GM20000 (cell line): ENCODE results near the gene ARHGAP24.

Experiments
- DNase-seq: peaks from one replicate; pipeline ENCODE4 v3.0.0; 2012; ENCODE audit warnings: low spot score
- CTCF ChIP-seq: IDR thresholded peaks from 2 replicates; pipeline ENCODE4 v1.5.1; 2012; ENCODE audit warnings: mild to moderate bottlenecking, control low read depth; ENCODE audit errors: extremely low read depth, missing control alignments

ARHGAP24 gene

GRCh38 chr4:85603437-85604336 is 128.7 kb downstream of the ARHGAP24 start:
- peak; percentile 18 for DNase-seq
- no peak for TF ChIP-seq CTCF

- DNase-seq, result no peak
- TF ChIP-seq CTCF, result no peak
Observed at GRCh38 chr4:85606505-85606904, 131.6 kb downstream of the ARHGAP24 start.

GRCh38 chr4:85607624-85608023 is 132.7 kb downstream of the ARHGAP24 start:
- no peak for TF ChIP-seq CTCF
- no peak for DNase-seq

- TF ChIP-seq CTCF, result no peak
- peak; percentile 64 for DNase-seq
Observed at GRCh38 chr4:85610450-85610849, 135.5 kb downstream of the ARHGAP24 start.

- no peak for TF ChIP-seq CTCF
Observed at GRCh38 chr4:85611661-85612060, 136.7 kb downstream of the ARHGAP24 start.

GRCh38 chr4:85613901-85614300 is 139.0 kb downstream of the ARHGAP24 start:
- no peak for TF ChIP-seq CTCF
- DNase-seq, result no peak

More at GRCh38 chr4:85611661-85612060, 136.7 kb downstream of the ARHGAP24 start:
- no peak for DNase-seq

- TF ChIP-seq CTCF, result no peak
- DNase-seq, result no peak
Observed at GRCh38 chr4:85615952-85616351, 141.0 kb downstream of the ARHGAP24 start.
